ENCODE data around the gene ZNF518A.
A peak's percentile ranks its signal among the peaks of the same experiment; 100 is the strongest.
"Not testable (repeated sequence)": the region's sequence is repeated elsewhere in the genome, so short reads cannot be mapped to it uniquely, and the experiment has no call there.

The ZNF518A gene

DNA sequence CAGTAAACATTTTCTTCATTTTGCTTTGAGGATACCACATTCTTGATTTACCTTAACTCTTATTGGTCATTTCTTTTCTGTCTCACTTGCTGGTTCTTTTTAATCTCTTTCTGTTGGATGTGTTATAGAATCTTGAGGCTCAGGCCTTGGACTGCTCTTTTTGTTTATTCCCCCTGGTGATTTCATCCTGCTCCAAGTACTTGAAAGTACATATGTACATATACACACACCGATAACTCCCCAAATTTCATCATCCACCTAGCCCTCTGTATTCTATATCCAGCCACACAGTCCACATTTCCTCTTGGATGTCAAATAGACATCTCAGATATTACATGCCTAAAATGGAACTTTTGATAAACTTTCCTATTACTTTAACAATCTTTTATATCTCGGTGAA, 7.5 kb downstream of the ZNF518A start:
- DNase-seq = no peak

DNA sequence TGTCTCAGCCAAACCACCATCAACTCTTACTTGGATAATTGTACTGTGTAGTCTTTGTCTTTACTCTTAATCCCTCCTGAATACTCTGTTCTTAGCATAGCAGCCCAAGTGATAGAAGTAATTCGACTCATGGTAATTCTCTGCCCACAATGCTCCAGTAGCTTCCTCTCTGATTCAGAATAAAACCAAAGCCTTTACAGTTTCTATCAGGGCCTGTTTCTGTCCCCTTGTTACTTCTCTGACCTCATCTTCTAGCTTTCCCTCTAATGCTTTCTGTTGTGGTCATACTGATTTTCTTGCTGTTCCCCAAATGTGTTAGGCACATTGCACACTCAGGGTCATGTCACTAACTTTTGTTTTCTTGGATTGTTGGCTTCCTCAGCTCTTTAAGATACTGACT, 8.0 kb downstream of the ZNF518A start:
- DNase-seq = no peak

DNA sequence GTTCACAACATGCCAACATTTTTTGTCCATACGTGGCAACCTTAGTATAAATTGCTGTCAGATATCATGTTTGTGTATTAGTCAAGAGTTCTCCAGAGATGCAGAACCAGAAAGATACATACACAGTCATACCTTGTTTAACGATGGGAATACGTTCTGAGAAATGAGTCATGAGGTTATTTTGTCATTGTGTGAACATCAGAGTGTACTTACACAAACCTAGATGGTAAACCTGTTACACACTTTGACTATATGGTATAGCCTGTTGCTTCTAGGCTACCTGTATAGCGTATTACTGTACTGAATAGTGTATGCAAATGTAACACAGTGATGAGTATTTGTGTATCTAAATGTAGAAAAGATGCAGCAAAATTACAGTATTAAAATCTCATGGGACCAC, 22.3 kb downstream of the ZNF518A start:
- DNase-seq = no peak

DNA sequence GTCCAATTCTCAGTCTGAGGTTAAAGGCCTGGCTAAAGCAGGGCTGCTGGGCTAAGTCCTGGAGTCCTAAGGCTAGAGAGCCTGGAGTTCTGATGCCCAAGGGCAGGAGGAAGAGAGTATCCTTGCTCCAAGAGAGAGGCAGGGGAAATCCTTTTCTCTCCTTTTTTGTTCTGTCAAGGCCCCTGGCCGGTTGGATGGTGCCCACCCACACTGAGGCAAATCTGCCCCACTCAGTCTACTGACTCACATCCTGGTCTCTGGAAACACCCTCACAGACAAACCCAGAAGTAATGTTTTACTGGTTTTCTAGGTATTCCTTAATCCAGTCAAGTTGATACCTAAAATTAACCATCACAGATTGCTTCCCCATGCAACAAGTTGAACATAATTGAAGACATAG, 23.0 kb downstream of the ZNF518A start:
- no peak for DNase-seq

DNA sequence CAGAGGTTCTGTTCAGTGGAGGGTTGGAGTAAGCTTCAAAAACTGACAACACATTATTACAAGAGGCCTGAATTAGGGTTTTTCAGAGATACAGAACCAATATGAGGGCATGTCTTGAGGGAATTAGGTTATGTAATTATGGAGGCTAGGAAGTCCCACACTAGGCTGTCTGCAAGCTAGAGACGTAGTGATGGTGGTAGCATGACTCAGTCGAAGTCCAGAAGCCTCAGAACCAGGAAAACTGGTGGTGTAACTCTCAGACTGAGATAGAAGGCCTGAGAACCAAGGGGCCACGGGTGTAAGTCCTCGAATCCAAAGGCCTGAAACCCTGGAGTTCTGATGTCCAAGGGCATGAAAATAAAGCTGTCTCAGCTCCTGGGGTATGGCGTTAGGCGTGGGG, 35.6 kb downstream of the ZNF518A start:
- no peak for DNase-seq

DNA sequence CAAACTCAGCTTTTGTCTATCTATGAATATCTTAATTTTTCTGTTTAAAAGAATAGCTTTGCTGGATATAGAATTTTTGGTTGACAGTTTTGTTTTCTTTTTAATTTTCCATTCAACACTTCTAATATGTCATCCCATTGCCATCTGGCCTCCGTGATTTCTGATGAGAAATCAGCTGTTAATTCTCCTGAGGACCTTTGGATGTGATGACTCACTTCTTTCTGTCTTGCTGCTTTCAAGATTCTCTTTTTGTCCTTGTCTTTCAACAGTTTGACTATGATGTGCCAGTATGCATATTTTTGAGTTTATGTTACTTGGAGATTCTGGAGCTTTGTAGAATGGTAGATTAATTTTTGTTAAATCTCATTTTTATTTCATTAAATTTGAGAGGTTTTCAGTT, 38.4 kb downstream of the ZNF518A start:
- DNase-seq = no peak

DNA sequence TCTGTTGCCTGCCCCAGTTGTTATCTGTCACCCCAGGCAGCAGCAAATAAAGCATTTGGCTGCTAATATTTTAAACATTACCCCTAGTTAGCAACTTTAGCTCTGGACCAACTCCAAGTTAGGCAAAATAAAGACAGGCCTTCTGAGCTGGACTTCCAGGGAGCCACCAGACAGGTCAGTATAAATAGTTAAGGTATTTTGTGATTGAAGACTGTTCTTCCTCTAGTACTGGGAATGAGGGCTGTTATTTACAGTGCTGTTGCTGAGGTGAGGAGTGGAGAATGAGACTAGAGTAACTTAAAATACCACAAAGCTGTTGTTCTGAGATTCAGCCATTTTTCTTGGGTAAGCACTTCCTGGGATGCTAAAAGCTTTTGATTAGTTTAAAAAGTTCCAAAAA, 40.1 kb downstream of the ZNF518A start:
- no peak for DNase-seq

DNA sequence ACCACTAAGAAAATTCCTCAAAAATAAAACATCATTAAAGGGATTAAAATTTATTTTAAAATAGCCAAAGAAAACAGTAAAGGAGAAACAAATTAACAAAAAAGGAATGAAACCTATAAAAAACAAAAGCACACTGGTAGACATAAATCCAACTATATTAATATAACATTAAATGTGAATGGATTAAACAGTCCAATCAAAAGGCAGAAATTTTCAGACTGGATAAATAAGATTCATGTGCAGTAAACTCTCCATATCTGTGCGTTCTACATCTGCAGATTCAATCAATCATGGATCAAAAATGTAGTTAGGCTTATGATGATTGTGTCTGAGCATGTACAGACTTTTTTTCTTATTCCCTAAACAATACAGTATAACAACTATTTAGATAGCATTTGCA, 42.6 kb downstream of the ZNF518A start:
- no peak for DNase-seq

DNA sequence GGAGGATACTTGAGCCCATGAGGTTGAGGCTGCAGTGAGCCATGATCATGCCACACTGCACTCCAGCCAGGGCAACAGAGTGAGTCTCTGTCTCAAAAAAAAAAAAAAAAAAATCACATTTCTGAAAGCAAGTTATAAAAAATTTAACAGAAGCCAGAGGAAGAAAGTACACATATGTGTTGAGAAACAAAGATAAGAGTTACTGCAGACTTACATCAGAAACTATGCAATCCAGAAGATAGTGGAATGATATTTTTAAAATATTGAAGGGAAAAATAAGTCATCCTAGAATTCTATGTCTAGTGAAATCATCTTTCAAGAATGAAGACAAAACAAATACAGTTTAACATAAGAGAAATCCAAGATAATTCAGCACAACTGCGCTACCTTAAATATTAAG, 46.9 kb downstream of the ZNF518A start:
- no peak for DNase-seq

DNA sequence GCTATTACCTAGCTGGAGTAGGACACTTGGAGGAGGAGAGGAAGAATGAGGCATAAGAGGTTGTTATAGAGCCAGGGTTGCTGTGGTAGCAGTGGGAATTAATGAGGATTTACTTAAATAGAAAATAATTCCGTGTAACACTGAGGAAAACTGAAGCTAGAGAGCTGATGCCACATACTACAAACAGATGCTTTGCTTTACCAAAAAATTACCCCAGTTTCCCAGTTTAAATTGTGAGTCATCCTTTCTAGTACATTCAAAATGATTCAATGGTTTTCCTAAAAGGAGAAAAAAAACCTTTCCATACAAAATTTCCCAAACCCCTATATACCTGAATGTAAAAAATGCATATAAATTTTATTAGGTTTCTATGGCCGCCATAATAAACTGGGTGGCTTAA, 58.3 kb downstream of the ZNF518A start:
- peak in 1 of 2 donors; percentile 9 for DNase-seq

DNA sequence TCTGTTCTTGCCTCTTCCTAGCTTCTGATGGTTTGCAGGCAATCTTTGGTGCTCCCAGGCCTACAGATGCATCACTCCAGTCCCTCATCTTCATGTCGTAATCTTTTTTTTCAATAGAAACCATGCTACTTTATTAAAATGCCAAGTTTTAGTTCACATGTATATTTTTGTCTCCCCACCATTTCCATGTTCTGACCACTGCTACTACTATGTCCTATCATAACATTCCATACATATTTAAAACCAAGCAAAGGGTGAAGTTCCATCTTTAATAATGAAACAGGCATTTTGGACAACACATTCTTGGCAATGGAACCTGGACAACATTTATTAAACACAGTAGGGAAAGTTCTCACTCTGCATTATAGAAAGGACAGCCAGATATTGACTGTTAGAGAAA, 58.8 kb downstream of the ZNF518A start:
- DNase-seq = no peak

DNA sequence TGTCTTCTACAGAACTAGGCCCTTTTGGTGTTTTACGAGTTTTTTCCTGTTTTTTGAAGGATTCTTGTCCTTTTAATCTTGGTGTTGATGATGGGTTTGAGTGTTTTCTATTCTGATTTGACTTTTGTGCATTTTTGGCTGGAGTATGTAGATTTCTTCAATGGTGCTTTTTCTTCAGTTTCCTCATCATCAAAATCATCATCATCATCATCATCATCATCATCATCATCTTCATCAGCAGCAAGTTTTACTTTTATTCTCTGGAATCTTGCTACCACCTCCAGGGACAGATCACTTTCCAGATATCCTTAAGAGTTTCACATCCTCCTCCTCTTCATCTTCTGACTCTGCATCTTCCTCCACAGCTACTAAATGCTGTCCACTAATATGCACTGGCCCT, 59.4 kb downstream of the ZNF518A start:
- not testable (repeated sequence) for DNase-seq

DNA sequence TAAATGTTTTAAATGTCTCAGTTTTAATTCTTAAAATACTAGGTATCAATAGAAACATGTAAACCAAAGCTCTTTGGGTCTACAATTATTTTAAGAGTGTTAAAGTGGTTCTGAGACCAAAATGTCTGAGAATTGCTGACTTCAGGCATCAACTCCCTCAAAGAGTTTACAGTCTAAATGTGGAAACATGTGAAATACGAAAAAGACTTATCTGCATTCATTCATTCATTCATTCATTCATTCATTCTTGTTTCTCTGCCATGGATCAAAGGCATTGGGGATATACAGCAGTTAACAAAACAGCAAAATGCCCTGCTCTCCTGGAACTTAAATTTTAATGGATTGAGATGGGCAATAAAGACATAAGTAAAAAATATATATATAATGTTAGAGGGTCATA, 71.4 kb downstream of the ZNF518A start:
- no peak for DNase-seq

DNA sequence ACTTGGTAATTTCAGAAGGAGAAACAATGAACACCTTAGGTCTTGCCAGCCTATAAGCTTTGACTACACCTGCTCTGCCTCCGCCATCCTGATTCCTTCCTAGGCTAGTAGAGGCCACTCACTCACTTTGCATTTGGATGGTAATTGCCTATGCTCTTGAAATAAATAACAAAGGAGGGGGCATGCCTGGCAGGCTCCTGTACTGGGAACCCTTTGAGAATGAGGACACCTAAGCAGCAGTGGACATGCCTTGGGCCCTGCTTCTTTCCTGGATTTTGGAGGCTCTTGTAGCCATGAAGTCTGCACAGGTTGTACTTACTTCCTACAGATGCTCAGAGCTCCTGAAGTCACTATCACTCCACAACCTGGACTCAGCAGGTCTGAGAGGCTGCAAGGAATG, 75.5 kb downstream of the ZNF518A start:
- DNase-seq = no peak

DNA sequence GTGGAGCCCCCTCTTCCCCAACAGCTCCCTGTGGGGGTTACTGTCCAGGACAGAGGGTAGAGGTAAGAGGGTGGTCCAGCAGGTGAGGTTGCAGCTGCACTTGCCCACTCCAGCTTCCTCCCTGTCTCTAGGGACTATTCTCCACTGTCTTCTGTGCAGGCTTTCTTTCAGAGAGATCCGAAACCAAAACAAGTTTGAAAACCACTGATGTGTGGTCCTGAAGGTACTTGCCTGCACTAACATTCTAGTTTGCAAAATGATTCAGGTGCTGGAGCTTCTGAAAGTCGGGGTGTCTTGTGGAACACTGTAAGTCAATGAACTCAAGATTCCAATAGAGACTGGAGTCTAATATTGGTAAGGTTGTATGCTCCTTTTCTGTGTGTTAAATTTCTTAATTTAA, 78.2 kb downstream of the ZNF518A start:
- no peak for DNase-seq

DNA sequence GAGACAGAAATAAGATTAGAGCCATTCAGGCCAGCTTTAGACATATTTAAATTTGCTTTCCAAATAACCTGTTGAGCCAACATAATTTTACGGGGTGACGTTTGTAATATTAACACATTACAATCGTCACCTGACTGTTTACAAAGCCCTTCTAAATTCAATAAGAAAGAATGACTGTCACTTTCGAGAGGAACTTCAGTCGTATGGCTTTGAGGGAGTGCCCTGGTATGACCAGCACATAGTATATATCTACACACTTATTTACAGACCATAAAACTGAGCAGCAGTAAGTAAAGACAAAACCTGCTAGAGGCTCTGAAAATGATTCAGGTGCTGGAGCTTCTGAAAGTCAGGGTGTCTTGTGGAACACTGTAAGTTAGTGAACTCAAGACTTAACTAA, 78.8 kb downstream of the ZNF518A start:
- no peak for DNase-seq

DNA sequence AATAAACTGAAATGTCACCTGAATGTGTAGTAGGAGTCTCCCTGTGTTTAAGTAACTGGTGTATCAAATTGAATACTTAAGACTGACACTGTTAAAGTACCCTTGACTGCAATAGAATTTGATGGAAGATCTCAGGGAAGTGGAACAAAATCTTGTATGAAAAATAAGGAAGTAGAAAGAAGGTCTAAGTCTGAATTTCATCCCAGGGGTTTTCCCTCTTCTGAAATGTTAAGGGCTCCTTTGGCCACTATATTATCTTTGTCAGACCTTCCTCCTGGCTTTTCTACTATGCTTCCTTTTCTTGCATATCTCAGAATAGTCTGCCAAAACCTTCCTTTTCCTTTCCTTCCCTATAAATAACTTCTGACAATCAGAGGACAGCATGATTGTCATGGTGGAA, 81.7 kb downstream of the ZNF518A start:
- no peak for DNase-seq

DNA sequence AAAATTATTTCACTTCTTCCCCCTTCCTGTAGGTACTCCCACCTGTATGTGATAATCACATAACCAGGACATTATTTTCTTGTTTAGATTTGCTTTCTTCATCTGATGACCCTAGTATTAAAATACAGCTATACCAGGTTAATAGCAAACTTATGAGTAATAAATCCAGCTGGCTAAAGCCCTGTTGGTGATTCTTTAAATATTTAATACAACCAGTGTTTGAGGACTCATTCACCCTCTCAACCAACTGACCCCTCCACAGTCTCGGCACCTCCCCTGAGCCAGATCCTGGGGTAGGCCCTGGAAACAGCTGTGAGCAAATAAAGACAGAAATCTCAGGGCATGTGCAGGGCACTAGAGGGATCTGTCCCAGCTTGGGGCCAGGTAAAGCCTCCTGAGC, 82.8 kb downstream of the ZNF518A start:
- no peak for DNase-seq

Data from hippocampal formation (tissue), 2 donors.